T47D (cell line): Measurements from ENCODE around the gene PDK3.

Source experiments
- DNase-seq, 2 experiments: peaks; one replicate each; pipeline versions ENCODE4 v3.0.0 to v3.0.0-alpha.2; 2011 to 2012; ENCODE audit warnings: low read depth in 1 of 2, low spot score in 1 of 2
- JUND ChIP-seq: IDR thresholded peaks from 2 replicates; pipeline ENCODE4 v1.6.1; 2012; ENCODE audit warnings: low read depth
- in situ Hi-C: cut with HindIII; loops from 2 replicates; pipeline ENCODE4 v1.10.0; 2016; ENCODE audit warnings: low sequenced_read_pairs, low pct_unique_long_range_greater_than_20kb

PDK3 gene

DNA sequence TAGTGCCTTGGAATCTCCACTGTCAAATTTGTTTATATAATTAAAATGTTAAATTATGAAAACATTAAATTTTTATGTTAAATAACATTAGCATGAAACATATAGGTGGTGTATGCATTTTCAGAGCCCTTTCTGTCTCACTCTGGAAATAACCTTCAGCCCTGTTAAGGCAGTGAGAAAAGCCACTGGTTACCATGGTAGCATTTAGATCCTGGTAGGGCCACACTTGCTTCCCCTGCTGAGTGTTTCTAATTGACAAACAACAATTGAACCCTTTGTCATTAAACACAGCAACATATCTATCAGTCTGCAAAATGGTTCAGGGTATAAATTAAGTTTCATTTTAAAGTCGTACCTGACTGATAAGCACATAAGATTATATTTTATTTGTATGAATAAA, 63.5 kb downstream of the PDK3 start:
- in situ Hi-C loops: no loop called here
- no peak for DNase-seq
- no peak for TF ChIP-seq JUND

DNA sequence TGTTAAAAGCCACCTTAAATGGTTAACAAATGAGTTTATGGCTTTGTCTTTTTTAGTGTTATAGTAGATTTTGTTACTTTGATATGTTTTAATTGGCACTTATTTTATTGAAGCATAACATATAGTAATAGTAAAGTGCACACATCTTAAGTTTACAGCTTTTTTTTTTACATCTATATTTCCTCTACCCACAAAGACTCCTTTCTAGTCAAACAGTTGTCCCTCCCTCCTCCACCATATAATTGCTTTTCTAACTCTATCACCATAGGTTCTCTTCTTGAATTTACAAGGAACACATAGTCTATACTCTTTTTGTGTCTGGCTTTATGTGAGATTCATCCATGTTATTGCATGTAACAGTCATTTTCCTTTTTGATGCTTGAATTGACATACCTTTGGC, 71.5 kb downstream of the PDK3 start:
- in situ Hi-C loops: no loop called here
- no peak for TF ChIP-seq JUND
- DNase-seq: no peak

DNA sequence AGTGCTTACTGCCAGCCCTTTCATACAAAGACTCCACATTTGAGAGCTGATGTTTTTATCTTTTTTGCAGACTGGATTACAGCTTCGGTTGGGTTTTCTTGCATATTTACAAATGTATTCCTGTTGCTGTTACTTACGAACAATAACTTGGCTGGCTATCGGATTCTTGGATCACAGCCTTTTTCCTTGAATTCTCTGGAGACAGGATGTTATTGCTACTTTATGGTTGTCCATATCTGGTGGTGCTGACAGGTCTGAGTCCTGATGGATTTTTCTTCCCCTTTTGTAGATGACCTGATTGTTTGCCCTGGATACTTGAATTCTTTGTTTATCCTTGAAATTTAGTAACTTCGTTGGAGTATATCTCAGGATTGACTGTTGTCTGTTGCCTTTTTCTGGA, 77.7 kb downstream of the PDK3 start:
- no peak for DNase-seq
- in situ Hi-C loops: no loop called here
- TF ChIP-seq JUND: no peak

DNA sequence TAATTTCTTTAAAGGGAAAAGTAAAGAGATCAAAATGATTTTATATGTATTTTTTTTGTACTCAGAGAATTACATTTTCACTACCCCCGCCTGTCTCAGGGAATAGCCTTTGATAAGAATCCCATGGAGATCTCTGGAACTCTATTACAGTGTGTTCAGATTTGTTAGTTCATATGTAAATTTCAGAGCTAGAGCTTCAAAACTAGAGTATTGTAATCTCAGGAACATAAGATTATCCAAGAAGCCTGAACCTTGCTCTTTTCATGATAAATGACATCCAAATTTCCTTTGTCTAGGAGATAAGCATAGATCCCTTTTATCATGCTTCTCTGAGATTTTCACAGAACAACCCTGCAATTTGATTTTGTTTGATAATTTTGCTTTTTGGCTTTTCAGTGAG, 82.9 kb downstream of the PDK3 start:
- DNase-seq: no peak
- in situ Hi-C loops: no loop called here
- no peak for TF ChIP-seq JUND

DNA sequence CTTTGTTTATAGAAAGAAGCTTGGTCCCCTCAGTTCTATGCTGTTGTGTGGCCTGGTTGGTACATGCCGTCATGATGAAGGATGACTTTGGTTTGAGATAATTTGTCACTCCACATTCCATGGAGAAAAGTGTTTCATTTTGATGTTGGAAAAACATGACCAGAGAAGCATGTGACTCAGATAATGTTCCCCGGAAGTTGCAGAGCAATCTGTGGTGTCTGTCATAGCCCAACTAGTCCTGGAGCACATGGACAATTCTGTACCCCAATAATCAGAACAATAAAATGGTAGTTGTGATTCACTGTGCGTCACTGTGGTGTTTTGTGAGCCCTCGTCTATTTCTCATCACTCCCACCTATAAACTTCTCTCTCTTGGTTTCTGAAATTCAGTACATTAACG, 85.1 kb downstream of the PDK3 start:
- DNase-seq: no peak
- in situ Hi-C loops: no loop called here
- no peak for TF ChIP-seq JUND

DNA sequence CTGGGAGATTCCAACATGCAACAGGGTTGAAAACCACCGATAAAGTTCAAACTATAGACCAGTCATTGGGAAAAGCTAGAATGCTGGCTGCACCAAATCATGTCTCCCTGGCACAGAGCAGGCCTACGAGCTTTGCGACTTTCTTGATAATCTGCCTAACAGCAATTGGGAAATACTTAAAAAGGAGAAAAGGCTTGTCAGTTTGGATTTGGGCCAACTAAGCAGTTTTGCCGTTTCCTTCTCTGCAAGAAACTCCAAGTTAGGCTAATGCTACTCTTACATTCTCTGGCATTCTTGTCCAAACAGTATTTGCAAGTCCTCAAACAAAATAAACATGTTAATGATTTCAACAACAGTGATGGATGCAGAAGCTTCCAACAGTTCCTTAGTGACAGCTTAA, 87.9 kb downstream of the PDK3 start:
- in situ Hi-C loops: no loop called here
- TF ChIP-seq JUND: no peak
- no peak for DNase-seq

DNA sequence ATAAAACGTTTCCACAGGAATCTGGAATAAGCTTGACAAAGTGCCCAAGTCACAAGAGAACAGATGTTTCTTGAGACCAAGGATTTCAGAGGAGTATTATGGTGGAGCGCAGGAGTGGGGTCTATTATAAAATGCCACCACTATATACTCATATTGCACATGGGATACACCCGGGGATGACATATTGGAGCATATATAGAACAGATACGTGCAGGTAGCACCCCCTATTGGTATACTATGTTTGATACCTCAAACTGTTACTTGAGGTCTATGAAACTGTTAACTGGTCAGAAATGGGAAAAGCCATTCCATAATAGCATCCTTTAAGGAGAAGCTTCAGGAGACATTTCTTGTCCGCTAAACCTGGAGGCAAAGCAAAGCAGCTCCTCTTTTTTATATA, 96.0 kb downstream of the PDK3 start:
- DNase-seq: peak in 1 of 2 experiments; percentile 34
- TF ChIP-seq JUND: no peak
- in situ Hi-C loops: no loop called here

DNA sequence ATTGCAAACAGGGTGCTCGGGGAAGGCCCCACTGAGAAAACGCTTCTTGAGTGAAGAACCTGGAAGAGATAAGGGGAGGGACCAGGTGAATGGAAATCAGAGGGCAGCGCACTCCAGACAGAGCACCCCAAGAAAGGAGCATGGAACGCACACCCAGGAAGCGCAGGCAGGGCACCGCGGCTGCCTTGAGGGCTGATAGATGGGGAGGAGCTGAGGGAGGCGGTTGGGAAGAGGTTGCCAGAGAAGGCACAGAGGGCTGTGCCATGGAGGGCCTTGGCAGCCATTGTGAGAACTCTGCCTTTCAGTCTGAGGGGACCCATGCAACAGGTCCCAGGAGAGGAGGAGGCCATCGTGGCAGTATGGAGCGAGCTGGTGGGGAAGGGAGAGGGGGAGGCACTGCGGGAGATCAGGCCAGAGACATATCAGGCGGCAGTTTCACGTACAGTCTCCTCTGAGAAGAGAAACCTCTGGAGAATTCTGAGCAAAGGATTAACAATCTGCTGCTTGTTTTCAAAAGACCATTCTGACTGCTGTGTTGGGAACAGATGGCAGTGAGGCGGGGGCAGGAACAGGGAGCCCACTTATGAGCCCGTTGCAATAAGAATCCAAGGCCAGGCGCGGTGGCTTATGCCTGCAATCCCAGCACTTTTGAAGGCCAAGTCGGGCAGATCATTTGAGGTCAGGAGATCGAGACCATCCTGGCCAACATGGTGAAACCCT, 98.4 kb downstream of the PDK3 start:
- DNase-seq: no peak
- no peak for TF ChIP-seq JUND
- in situ Hi-C loops: no loop called here

DNA sequence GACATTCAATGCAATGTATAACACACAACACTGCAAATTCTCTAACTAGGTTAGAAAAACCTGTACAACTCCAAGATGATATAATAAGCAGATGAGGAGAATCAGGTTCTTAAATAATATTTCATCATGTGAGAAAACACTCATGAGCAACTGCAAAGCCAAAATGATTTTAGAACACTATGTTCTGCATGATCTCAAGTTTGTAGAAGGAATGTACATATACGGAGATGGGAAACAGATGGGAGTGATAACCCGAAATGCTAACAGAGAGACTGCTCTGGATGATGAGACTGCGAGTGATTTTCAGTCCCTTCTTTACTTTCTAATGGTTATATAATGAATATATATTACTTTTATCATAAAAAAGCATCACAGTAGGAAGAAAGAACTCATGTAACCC, 101.2 kb downstream of the PDK3 start:
- in situ Hi-C loops: no loop called here
- no peak for DNase-seq
- TF ChIP-seq JUND: no peak

DNA sequence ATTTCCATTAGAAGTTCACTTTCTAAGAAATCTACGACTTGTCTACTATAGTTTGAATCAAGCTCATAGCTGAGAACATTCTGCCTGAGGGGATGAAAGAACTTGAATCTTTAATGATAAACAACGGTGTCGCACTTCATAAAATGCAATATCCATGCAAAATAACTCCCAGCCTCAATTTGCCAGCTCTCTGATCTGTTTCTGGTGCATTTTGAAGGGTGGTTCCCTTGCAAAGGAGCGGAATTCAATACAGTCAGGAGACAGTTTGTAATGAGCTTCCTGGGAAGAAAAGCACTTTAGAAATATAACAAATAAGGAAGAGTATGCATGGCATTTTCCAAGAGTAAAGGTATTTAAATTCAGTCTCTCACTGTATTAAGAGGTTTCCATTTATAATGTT, 102.1 kb downstream of the PDK3 start:
- in situ Hi-C loops: no loop called here
- DNase-seq: no peak
- no peak for TF ChIP-seq JUND

DNA sequence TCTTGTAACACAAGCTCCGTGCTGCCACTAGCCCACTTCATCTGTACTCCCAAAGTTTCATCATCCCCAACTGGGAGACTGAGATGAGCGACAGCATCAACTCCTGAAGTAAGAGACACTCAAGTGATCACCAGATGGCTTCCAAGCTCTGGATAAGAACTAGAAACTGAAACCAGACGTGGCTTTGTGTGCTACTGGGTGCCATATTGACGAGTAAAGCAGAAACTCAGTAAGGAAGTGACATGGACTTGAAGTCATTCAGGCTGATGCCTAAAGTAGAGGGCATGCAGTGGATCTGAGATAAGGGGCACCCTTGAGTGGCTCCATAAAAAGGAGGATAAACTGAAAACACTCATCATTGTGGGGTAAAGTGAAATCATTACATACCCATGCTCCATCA, 109.7 kb downstream of the PDK3 start:
- in situ Hi-C loops: no loop called here
- no peak for TF ChIP-seq JUND
- no peak for DNase-seq

DNA sequence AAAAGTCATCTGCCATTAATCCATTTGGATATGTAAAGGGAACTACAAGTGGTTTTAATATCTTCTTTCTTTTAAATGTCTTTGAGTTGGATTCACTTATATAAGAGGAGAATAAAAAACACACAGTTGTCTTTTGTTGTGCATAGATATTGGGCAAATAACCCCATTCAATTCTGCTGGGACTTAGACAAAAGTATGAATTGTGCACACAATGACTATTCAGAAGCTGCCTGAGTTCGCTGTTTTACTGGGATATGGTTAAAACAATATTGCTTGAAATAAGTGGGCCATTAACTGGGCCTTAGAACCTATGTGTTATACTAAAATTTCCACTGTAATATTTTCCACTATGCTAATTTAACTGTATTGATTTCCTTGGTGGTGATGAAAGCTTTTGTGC, 110.4 kb downstream of the PDK3 start:
- DNase-seq: no peak
- no peak for TF ChIP-seq JUND
- in situ Hi-C loops: no loop called here

DNA sequence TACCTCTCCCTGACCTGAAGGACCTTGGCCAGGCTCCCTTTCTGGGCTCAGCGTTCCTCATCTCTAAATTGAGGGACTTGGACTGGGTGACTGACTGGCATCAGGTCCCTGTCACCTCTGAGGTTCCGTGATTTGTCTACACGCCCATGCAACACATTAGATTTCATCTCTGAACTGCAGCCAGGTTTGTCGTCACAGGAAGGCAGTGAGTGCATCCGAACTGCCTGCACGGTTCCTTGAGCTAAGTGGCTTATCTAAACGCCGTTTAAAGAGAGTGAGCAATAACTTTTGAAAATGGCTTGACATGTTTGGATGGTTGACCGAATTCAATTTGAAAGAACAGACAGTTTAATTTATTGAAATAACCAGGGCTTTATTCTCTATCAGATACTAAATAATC, 112.0 kb downstream of the PDK3 start:
- in situ Hi-C loops: no loop called here
- no peak for TF ChIP-seq JUND
- no peak for DNase-seq
